SU-DHL-6 (cell line): ENCODE measurements around the gene HSD11B2.

Experiments
- H2AFZ ChIP-seq: fragments of 200-600 bp; sonication (generic); 2 replicates; pipeline ENCODE4 v1.6.1; 2014; ENCODE audit warnings: low read depth, mild to moderate bottlenecking, moderate library complexity, mixed read lengths, antibody characterized with exemption, low read length; ENCODE audit not compliant: severe bottlenecking
- H3F3A ChIP-seq: fragments of 200-600 bp; shearing (Covaris generic); 2 replicates; pipeline ENCODE4 v1.6.0; 2016; ENCODE audit warnings: antibody characterized with exemption, mild to moderate bottlenecking; ENCODE audit not compliant: insufficient read depth
- H3K27ac ChIP-seq: fragments of 200-600 bp; sonication (generic); 2 replicates; pipeline ENCODE4 v1.5.1; 2016; ENCODE audit warnings: low read depth, mild to moderate bottlenecking, low read length, moderate library complexity, mixed read lengths
- H3K27me3 ChIP-seq: fragments of 200-600 bp; sonication (generic), shearing (Covaris generic); 2 replicates; pipeline ENCODE4 v1.6.0; 2014; ENCODE audit warnings: mild to moderate bottlenecking, low read length
- H3K36me3 ChIP-seq: fragments of 200-600 bp; sonication (generic); 2 replicates; pipeline ENCODE4 v1.6.1; 2014; ENCODE audit warnings: mild to moderate bottlenecking, low read length, mixed read lengths
- H3K4me2 ChIP-seq: fragments of 300-600, 200-600 bp; shearing (Covaris generic), sonication (generic); 2 replicates; pipeline ENCODE4 v1.6.0; 2014; ENCODE audit warnings: low read length, low read depth, mild to moderate bottlenecking; ENCODE audit not compliant: poor library complexity, severe bottlenecking
- H3K4me3 ChIP-seq: fragments of 200-600 bp; sonication (generic); 2 replicates; pipeline ENCODE4 v1.5.1; 2014; ENCODE audit warnings: antibody characterized with exemption, low read length, mild to moderate bottlenecking, mixed read lengths; ENCODE audit not compliant: insufficient read depth, poor library complexity, severe bottlenecking
- H3K79me2 ChIP-seq: fragments of 200-600 bp; sonication (generic); 2 replicates; pipeline ENCODE4 v1.6.1; 2014; ENCODE audit warnings: mild to moderate bottlenecking, low read length, moderate library complexity; ENCODE audit not compliant: insufficient read depth
- H3K9ac ChIP-seq: fragments of 200-600 bp; sonication (generic); 2 replicates; pipeline ENCODE4 v1.7.0; 2014; ENCODE audit warnings: mild to moderate bottlenecking, low read length
- H3K9me2 ChIP-seq: fragments of 200-600 bp; sonication (generic); replicated peaks from 2 replicates; pipeline ENCODE4 v1.6.1; 2014; ENCODE audit warnings: low read length; ENCODE audit not compliant: insufficient read depth
- H3K9me3 ChIP-seq: fragments of 200-600 bp; sonication (generic); 2 replicates; pipeline ENCODE4 v1.6.1; 2014; ENCODE audit warnings: low read length, mixed read lengths; ENCODE audit not compliant: insufficient read depth
- H4K20me1 ChIP-seq: fragments of 200-600 bp; sonication (generic); 2 replicates; pipeline ENCODE4 v1.6.1; 2014; ENCODE audit warnings: low read depth, mild to moderate bottlenecking, antibody characterized with exemption, low read length, moderate library complexity, mixed read lengths
- EZH2phosphoT487 ChIP-seq: fragments of 200-600 bp; sonication (generic), shearing (Covaris generic); conservative IDR thresholded peaks from 2 replicates; pipeline ENCODE4 v1.6.1; 2018; ENCODE audit warnings: mild to moderate bottlenecking, antibody characterized with exemption, low read length, moderate library complexity, mixed read lengths
- TF ChIP-seq, protein P1 (sequence below): fragments of 200-600 bp; sonication (generic); IDR thresholded peaks from one replicate; pipeline ENCODE4 v1.5.1; 2017; ENCODE audit warnings: antibody characterized with exemption, mild to moderate bottlenecking, low read length, moderate library complexity; ENCODE audit not compliant: insufficient read depth, poor library complexity, severe bottlenecking

The HSD11B2 gene

DNA sequence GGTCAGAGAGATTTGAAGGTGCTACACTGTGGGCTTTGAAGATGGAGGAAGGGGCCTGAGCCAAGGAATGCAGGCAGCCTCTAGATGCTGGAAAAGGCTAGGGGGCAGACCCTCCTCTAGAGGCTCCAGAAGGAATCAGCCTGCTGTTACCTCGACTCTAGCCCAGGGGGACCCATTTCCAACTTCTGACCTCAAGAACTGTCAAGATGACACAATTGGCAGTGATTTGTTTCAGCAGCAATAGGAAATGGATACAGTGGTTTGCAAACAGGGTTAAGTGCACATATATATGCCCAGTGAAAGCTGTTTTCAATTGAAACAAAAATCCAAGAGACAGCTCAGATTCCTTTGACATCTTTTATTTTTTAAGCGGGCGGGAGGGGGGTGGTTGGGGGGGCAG, 11.0 kb upstream of the HSD11B2 start:
- Histone ChIP-seq H2AFZ (no peak overlapping the region), H3K9ac (no peak overlapping the region), H3K9me3 (no peaks in the 10 kb centered on the region), H3K79me2 (no peaks in the 10 kb centered on the region), H3K4me3 (no peak overlapping the region), H3K27me3 (no peaks in the 10 kb centered on the region), H3K27ac (no peak overlapping the region), H3F3A (no peaks in the 10 kb centered on the region), H3K36me3 (no peaks in the 10 kb centered on the region), H3K4me2 (no peak overlapping the region), H4K20me1 (no peaks in the 10 kb centered on the region), H3K9me2 (no peaks in the 10 kb centered on the region)
- no peak for TF ChIP-seq EZH2phosphoT487
- TF ChIP-seq, protein P1, sequence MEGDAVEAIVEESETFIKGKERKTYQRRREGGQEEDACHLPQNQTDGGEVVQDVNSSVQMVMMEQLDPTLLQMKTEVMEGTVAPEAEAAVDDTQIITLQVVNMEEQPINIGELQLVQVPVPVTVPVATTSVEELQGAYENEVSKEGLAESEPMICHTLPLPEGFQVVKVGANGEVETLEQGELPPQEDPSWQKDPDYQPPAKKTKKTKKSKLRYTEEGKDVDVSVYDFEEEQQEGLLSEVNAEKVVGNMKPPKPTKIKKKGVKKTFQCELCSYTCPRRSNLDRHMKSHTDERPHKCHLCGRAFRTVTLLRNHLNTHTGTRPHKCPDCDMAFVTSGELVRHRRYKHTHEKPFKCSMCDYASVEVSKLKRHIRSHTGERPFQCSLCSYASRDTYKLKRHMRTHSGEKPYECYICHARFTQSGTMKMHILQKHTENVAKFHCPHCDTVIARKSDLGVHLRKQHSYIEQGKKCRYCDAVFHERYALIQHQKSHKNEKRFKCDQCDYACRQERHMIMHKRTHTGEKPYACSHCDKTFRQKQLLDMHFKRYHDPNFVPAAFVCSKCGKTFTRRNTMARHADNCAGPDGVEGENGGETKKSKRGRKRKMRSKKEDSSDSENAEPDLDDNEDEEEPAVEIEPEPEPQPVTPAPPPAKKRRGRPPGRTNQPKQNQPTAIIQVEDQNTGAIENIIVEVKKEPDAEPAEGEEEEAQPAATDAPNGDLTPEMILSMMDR = no peak

DNA sequence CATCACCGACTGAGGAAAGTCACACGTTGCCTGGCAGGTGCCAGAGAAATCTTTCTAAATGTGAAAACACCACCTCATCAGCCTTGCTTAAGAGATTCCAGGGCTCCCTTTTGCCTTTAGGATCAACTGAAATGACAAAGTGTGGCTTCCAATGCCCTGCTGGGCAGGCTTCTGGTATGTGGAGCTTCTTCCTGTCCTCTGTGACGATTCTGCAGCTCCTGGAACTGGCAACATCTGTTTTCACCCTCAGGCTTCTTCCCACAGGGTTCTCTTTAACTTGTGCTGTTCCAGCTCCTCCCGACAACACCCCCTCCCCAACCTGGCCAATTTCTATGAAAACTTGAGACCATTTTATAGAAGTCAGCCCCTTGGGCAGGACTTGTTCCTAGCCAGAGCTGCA, 9.9 kb upstream of the HSD11B2 start:
- no peak overlapping the region for H3K27ac ChIP-seq
- H4K20me1 ChIP-seq = no peaks in the 10 kb centered on the region
- no peak overlapping the region for H2AFZ ChIP-seq
- H3K27me3 ChIP-seq = no peaks in the 10 kb centered on the region
- TF ChIP-seq EZH2phosphoT487 = no peak
- TF ChIP-seq, protein P1 = no peak
- no peak overlapping the region for H3K4me2 ChIP-seq
- H3K9me2 ChIP-seq = no peaks in the 10 kb centered on the region
- no peak overlapping the region for H3K4me3 ChIP-seq
- no peaks in the 10 kb centered on the region for H3K9me3 ChIP-seq
- no peaks in the 10 kb centered on the region for H3K36me3 ChIP-seq
- H3K79me2 ChIP-seq = no peaks in the 10 kb centered on the region
- H3F3A ChIP-seq = no peaks in the 10 kb centered on the region
- no peak overlapping the region for H3K9ac ChIP-seq

DNA sequence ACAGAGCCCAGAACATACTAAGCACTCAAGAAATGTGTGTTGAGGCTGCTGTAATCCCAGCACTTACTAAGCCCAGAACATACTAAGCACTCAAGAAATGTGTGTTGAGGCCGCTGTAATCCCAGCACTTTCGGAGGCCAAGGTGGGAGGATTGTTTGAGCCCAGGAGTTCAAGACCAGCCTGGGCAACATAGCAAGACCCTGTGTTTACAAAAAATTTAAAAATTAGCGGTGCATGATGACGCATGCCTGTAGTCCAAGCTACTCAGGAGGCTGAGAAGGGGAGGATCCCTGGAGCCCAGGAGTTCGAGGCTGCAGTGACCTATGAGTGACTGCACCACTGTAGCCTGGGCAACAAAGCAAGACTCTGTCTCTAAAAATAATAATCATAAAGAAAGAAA, 7.9 kb upstream of the HSD11B2 start:
- no peak for TF ChIP-seq EZH2phosphoT487
- TF ChIP-seq, protein P1 = no peak
- Histone ChIP-seq H3K4me2 (no peak overlapping the region), H3K27ac (no peak overlapping the region), H2AFZ (no peak overlapping the region), H3F3A (no peaks in the 10 kb centered on the region), H3K9me2 (no peaks in the 10 kb centered on the region), H3K36me3 (no peaks in the 10 kb centered on the region), H3K9ac (no peak overlapping the region), H3K9me3 (no peaks in the 10 kb centered on the region), H4K20me1 (no peaks in the 10 kb centered on the region), H3K79me2 (no peaks in the 10 kb centered on the region), H3K4me3 (no peak overlapping the region), H3K27me3 (no peaks in the 10 kb centered on the region)
